Transverse colon (tissue), 4 donors: ENCODE results near the gene CDS1. TPM values are rescaled to one million over a fixed set of nuclear protein-coding genes. Genes with fewer than 3 reads are reported as not detected.
A peak's percentile ranks its signal among the peaks of the same experiment; 100 is the strongest.
"Not testable (repeated sequence)": the region's sequence is repeated elsewhere in the genome, so short reads cannot be mapped to it uniquely, and the experiment has no call there.

Experiments
- DNase-seq: peaks from one replicate; pipeline ENCODE4 v3.0.0-alpha.2; 2019
- H3K27ac ChIP-seq, 4 donors: fragments of 200-600 bp; sonication (generic); 2 replicates each; pipeline ENCODE4 v1.5.1; 2016 to 2018; ENCODE audit warnings: inconsistent platforms in 4 of 4
- H3K27me3 ChIP-seq: fragments of 200-600 bp; sonication (generic); 2 replicates; pipeline ENCODE4 v1.5.1; 2017; ENCODE audit warnings: inconsistent platforms
- H3K36me3 ChIP-seq, 4 donors: fragments of 200-600 bp; sonication (generic); 2 replicates each; pipeline ENCODE4 v1.5.1; 2017 to 2019; ENCODE audit warnings: inconsistent platforms in 4 of 4
- H3K4me1 ChIP-seq, 4 donors: fragments of 200-600 bp; sonication (generic); 2 replicates each; pipeline ENCODE4 v1.5.1; 2017 to 2020; ENCODE audit warnings: inconsistent platforms in 4 of 4
- H3K4me3 ChIP-seq, 4 donors: fragments of 200-600 bp; sonication (generic); 1 replicate in 1 of 4; 2 replicates in 3 of 4; pipeline versions ENCODE4 v1.5.1 to v1.6.1; 2017 to 2019; ENCODE audit warnings: inconsistent platforms in 4 of 4
- H3K9me3 ChIP-seq, 2 donors: fragments of 200-600 bp; sonication (generic); 2 replicates each; pipeline ENCODE4 v1.5.1; 2017 to 2019; ENCODE audit warnings: inconsistent platforms in 2 of 2
- EP300 ChIP-seq: sonication (generic); formaldehyde crosslinking; IDR thresholded peaks from one replicate; pipeline ENCODE4 v1.6.1; 2017; ENCODE audit warnings: antibody characterized with exemption, low read depth
- POLR2A ChIP-seq: fragments of 450-650 bp; IDR thresholded peaks from one replicate; pipeline ENCODE4 v1.6.1; 2016; ENCODE audit warnings: antibody characterized with exemption, mild to moderate bottlenecking, moderate library complexity
- POLR2AphosphoS5 ChIP-seq, 3 donors: sonication (generic); formaldehyde crosslinking; IDR thresholded peaks; one replicate each; pipeline ENCODE4 v1.6.1; 2016; ENCODE audit warnings: antibody characterized with exemption in 3 of 3
- WGBS, 2 donors: methylation state at CpG; one replicate each; pipeline ENCODE4 v1.1.5; 2018; ENCODE audit warnings: low coverage in 1 of 2; 5-methylcytosine and 5-hydroxymethylcytosine counted together
- in situ Hi-C, 4 donors: fragments of 200-750 bp; cut with MboI; loops; one replicate each; pipeline versions ENCODE4 v1.15.0 to v1.15.1; 2017; ENCODE audit warnings: low sequenced_read_pairs in 3 of 4, low pct_ligation_motif_present in 1 of 4, low pct_unique_long_range_greater_than_20kb in 1 of 4
- intact Hi-C: fragments of 100-400 bp; cut with DNase I; formaldehyde crosslinking; loops from one replicate; pipeline ENCODE4 v1.15.1; 2023; ENCODE audit warnings: low total_unique reads
- total RNA-seq, 4 donors: library from RNA; depleted of rRNA; stranded (reverse); fragments of >200 nt; gene quantifications; one replicate each; pipeline ENCODE4 v1.1.0, GENCODE V29; 2016
- TF ChIP-seq, protein P1 (sequence below), 5 experiments: fragments of 200-600 bp in 3 of 5; fragments of 450-650 bp in 2 of 5; sonication (generic) in 3 of 5; IDR thresholded peaks; 1 replicate in 2 of 5; 2 replicates in 3 of 5; pipeline ENCODE4 v1.5.1; 2016 to 2017; ENCODE audit warnings: antibody characterized with exemption in 5 of 5, inconsistent platforms in 3 of 5, mild to moderate bottlenecking in 2 of 5, moderate library complexity in 1 of 5

CDS1 gene
- total RNA-seq, 4 donors from 2014 or later, result 21.6 to 44.0 (median 34.5) TPM

DNA sequence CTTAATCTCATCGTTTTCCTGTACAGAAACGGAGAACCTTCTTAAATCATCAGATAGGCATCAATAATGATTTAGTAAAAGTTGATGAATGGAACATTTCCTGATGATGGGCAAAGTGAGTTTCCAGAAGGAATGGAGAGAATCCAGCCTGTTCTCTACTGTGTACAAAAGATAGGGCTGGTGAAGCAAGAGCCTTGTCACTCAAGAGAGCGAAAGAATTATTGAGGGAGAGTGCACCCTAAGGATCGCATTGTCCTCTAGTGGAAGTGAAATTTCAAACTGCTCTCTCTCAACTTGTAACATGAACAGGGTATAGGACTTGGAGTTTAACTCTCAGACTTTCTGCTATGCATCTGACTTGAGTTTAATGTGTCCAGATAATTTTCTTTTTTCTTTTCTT lies 69.6 kb downstream of the CDS1 start:
- TF ChIP-seq EP300 (no peak), POLR2A (no peak)
- TF ChIP-seq, protein P1, sequence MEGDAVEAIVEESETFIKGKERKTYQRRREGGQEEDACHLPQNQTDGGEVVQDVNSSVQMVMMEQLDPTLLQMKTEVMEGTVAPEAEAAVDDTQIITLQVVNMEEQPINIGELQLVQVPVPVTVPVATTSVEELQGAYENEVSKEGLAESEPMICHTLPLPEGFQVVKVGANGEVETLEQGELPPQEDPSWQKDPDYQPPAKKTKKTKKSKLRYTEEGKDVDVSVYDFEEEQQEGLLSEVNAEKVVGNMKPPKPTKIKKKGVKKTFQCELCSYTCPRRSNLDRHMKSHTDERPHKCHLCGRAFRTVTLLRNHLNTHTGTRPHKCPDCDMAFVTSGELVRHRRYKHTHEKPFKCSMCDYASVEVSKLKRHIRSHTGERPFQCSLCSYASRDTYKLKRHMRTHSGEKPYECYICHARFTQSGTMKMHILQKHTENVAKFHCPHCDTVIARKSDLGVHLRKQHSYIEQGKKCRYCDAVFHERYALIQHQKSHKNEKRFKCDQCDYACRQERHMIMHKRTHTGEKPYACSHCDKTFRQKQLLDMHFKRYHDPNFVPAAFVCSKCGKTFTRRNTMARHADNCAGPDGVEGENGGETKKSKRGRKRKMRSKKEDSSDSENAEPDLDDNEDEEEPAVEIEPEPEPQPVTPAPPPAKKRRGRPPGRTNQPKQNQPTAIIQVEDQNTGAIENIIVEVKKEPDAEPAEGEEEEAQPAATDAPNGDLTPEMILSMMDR (IDR thresholded peaks at IDR 0.05), result no peak
- 88 to 94% methylated on average over 4 of the region's 4 CpGs for WGBS, 2 donors
- Histone ChIP-seq H3K27ac (no peak overlapping the region), H3K27me3 (no peaks in the 10 kb centered on the region), H3K4me3 (no peak overlapping the region), H3K9me3 (no peaks in the 10 kb centered on the region), H3K4me1 (peaks cover 6 to 23% (median 11%) of the 10 kb centered on the region in 4 donors), H3K36me3 (no peaks in the 10 kb centered on the region)
- intact Hi-C loops (no loop called here), in situ Hi-C loops (no loop called here)
- no peak for DNase-seq

DNA sequence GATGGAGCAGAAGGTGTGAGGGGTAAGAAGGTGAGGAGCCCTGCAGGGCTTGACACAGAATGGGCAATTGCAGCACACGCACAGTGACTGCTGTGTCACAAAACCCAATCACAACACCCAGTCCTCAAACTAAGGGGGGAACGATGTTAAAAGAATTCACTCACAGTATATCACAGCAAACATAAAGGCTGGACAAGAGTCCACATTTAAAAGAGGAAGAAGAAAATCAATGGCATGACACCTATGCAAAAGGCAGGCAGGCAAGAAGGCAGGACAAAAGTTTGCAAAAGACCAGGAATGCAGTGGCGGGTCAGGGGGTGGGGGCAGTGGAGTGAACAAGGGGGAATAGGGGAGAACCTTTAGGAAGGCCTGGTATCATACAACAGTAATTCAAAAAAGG lies 77.7 kb downstream of the CDS1 start:
- intact Hi-C loops (no loop called here), in situ Hi-C loops (no loop called here)
- peaks cover 0 to 22% (median 7%) of the 10 kb centered on the region in 4 donors for H3K4me1 ChIP-seq
- no peaks in the 10 kb centered on the region for H3K9me3 ChIP-seq
- 87 to 89% methylated on average over 3 of the region's 3 CpGs for WGBS, 2 donors
- H3K4me3 ChIP-seq, result no peak overlapping the region
- H3K36me3 ChIP-seq, result no peaks in the 10 kb centered on the region
- TF ChIP-seq EP300 (no peak), POLR2A (no peak), POLR2AphosphoS5 (IDR thresholded peaks at IDR 0.05) (no peak)
- TF ChIP-seq, protein P1 (IDR thresholded peaks at IDR 0.05), result no peak
- no peak for DNase-seq
- H3K27me3 ChIP-seq, result no peaks in the 10 kb centered on the region
- H3K27ac ChIP-seq, result no peak overlapping the region

DNA sequence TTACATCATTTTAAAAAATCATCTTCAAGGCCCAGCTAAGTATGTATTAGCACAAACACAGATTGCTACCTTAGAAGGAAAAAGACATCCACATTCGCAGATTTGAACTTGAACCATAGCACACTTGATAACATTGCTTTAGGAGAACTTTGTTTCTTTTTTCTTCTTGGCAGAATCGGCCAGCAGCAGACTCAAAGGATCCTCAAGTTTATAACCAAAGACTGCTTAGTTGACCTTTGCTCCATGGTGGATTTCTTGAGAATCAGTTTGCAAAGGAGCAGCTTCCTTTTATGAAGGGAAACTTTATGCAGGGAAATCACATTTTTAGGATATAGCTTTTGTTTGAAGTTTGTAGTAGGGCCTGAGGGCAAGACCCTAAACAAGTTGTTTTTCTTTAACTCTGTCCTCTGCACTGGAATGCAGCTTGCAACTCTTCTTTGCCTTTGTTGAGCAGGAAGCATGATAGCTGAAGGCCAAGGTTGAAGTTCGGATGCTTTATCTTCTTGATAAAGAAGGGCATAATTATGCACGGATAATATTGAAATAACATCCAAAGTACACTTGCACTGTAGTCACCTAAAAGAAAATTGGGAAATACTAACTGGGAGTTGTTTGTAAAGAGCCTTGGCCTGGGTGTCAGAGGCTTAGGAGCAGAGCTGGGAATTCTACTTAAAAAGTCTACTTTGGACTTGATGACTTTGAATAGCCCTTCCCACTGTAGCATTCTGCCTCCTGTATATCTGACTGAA lies 78.4 kb downstream of the CDS1 start:
- no peaks in the 10 kb centered on the region for H3K9me3 ChIP-seq
- WGBS, 2 donors, result 45 to 49% methylated on average over 4 of the region's 4 CpGs
- DNase-seq, result no peak
- TF ChIP-seq EP300, result no peak
- TF ChIP-seq POLR2A, result no peak
- TF ChIP-seq POLR2AphosphoS5 (IDR thresholded peaks at IDR 0.05), result no peak
- TF ChIP-seq, protein P1 (IDR thresholded peaks at IDR 0.05), result no peak
- no peaks in the 10 kb centered on the region for H3K27me3 ChIP-seq
- H3K27ac ChIP-seq, result peak overlapping the region in 1 of 4 donors; percentile 13
- no peak overlapping the region for H3K4me3 ChIP-seq
- H3K4me1 ChIP-seq, result peaks cover 0 to 22% (median 7%) of the 10 kb centered on the region in 4 donors
- in situ Hi-C loops (no loop called here), intact Hi-C loops (no loop called here)
- no peaks in the 10 kb centered on the region for H3K36me3 ChIP-seq

DNA sequence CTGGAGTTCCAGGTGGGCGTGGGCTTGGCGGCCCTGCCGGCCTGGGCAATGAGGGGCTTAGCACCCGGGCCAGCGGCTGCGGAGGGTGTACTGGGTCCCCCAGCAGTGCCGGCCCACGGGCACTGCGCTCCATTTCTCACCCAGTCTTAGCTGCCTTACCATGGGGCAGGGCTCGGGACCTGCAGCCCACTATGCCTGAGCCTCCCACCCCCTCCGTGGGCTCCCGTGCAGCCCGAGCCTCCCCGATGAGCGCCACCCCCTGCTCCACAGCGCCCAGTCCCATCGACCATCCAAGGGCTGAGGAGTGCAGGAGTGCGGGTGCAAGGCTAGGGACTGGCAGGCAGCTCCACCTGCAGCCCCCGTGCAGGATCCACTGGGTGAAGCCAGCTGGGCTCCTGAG lies 81.8 kb downstream of the CDS1 start:
- 93% methylated on average over 18 of the region's 19 CpGs; no CpG with 5 or more reads in 1 of the 2 donors for WGBS, 2 donors
- intact Hi-C loops, result not testable (repeated sequence)

DNA sequence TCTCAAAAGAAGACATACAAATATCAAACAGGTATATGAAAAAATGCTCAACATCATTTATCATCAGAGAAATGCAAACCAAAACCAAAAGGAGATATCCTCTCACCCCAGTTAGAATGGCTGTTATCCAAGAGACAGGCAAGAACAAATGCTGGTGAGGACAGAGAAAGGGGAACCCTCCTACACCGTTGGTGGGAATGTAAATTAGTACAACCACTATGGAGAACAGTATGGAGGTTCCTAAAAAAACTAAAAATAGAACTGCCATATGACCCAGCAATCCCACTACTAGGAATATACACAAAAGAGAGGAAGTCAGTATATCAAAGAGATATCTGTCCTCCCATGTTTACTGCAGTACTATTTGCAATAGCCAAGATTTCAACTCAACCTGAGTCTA lies 83.5 kb downstream of the CDS1 start:
- Histone ChIP-seq H3K4me1 (peaks cover 0 to 8% (median 4%) of the 10 kb centered on the region in 4 donors), H3K36me3 (peaks cover 0 to 5% (median 0%) of the 10 kb centered on the region in 4 donors), H3K27ac (no peak overlapping the region), H3K9me3 (no peaks in the 10 kb centered on the region), H3K4me3 (no peak overlapping the region), H3K27me3 (no peaks in the 10 kb centered on the region)
- in situ Hi-C loops, result no loop called here
- TF ChIP-seq, protein P1 (IDR thresholded peaks at IDR 0.05), result no peak
- no peak for TF ChIP-seq POLR2AphosphoS5 (IDR thresholded peaks at IDR 0.05)
- 50 to 67% methylated on average over 1 of the region's 1 CpG for WGBS, 2 donors
- intact Hi-C loops, result no loop called here
- DNase-seq, result no peak

More for the DNA sequence above, 81.8 kb downstream of the CDS1 start:
- peaks cover 0 to 22% (median 7%) of the 10 kb centered on the region in 4 donors for H3K4me1 ChIP-seq
- H3K4me3 ChIP-seq, H3K9me3 ChIP-seq, H3K36me3 ChIP-seq, H3K27ac ChIP-seq, in situ Hi-C loops, H3K27me3 ChIP-seq, DNase-seq: not testable (repeated sequence)
